Gastroesophageal sphincter (tissue), 4 donors: ENCODE data around the gene STAT5A. TPM values are rescaled to one million over a fixed set of nuclear protein-coding genes. Genes with fewer than 3 reads are reported as not detected.

Experiments used
- ATAC-seq: fragments of 150-250 bp; one replicate; pipeline ENCODE4 v1.9.1; 2016; ENCODE audit warnings: mild to moderate bottlenecking, moderate library complexity
- H3K27ac ChIP-seq, 4 donors: fragments of 200-600 bp; sonication (generic) in 3 of 4; 1 replicate in 3 of 4; 2 replicates in 1 of 4; pipeline ENCODE4 v1.5.1; 2016 to 2019
- H3K27me3 ChIP-seq: fragments of 200-600 bp; sonication (generic); one replicate; pipeline ENCODE4 v1.5.1; 2019
- H3K36me3 ChIP-seq, 2 donors: fragments of 200-600 bp; sonication (generic); one replicate each; pipeline ENCODE4 v1.5.1; 2019; ENCODE audit warnings: control low read depth in 1 of 2
- H3K4me1 ChIP-seq, 3 donors: fragments of 200-600 bp; sonication (generic); 1 replicate in 2 of 3; 2 replicates in 1 of 3; pipeline ENCODE4 v1.5.1; 2016 to 2019; ENCODE audit warnings: control low read depth in 2 of 3
- H3K4me3 ChIP-seq, 2 donors: fragments of 200-600 bp; sonication (generic); one replicate each; pipeline ENCODE4 v1.5.1; 2019; ENCODE audit warnings: mild to moderate bottlenecking in 1 of 2, moderate library complexity in 1 of 2
- H3K9me3 ChIP-seq, 3 donors: fragments of 200-600 bp; sonication (generic); one replicate each; pipeline ENCODE4 v1.5.1; 2017 to 2019; ENCODE audit warnings: control low read depth in 2 of 3
- CTCF ChIP-seq, 4 experiments: fragments of 200-600 bp in 2 of 4; fragments of 450-650 bp in 2 of 4; sonication (generic) in 1 of 4; IDR thresholded peaks; one replicate each; pipeline ENCODE4 v1.5.1; 2017 to 2019; ENCODE audit warnings: antibody characterized with exemption in 4 of 4, mild to moderate bottlenecking in 2 of 4, moderate library complexity in 2 of 4
- EP300 ChIP-seq: sonication (generic); formaldehyde crosslinking; IDR thresholded peaks from one replicate; pipeline ENCODE4 v1.6.1; 2017; ENCODE audit warnings: antibody characterized with exemption, mild to moderate bottlenecking
- POLR2A ChIP-seq, 2 donors: fragments of 450-650 bp; IDR thresholded peaks; one replicate each; pipeline ENCODE4 v1.6.1; 2017; ENCODE audit warnings: antibody characterized with exemption in 2 of 2, mild to moderate bottlenecking in 2 of 2, moderate library complexity in 1 of 2
- POLR2AphosphoS5 ChIP-seq: sonication (generic); formaldehyde crosslinking; IDR thresholded peaks from one replicate; pipeline ENCODE4 v1.6.1; 2017; ENCODE audit warnings: antibody characterized with exemption
- WGBS, 2 donors: methylation state at CpG; one replicate each; pipeline ENCODE4 v1.1.5; 2018; ENCODE audit warnings: low coverage in 1 of 2; 5-methylcytosine and 5-hydroxymethylcytosine counted together
- total RNA-seq, 4 donors: library from RNA; depleted of rRNA; stranded (reverse); fragments of >200 nt; gene quantifications; one replicate each; pipeline ENCODE4 v1.1.0, GENCODE V29; 2016

STAT5A gene
- total RNA-seq, 4 donors from 2014 or later, result 61.8 to 80.8 (median 71.4) TPM

- Histone ChIP-seq H3K4me3 (no peak overlapping the region), H3K4me1 (peaks cover 0 to 23% (median 0%) of the 10 kb centered on the region in 3 donors), H3K27ac (peak overlapping the region in 1 of 4 donors; percentile 38), H3K36me3 (peaks cover 5 to 94% of the 10 kb centered on the region in 2 donors), H3K9me3 (no peaks in the 10 kb centered on the region), H3K27me3 (no peaks in the 10 kb centered on the region)
- ATAC-seq, result peak; percentile 10
- TF ChIP-seq EP300 (no peak), CTCF (IDR thresholded peaks at IDR 0.05) (no peak), POLR2A (IDR thresholded peaks at IDR 0.05) (no peak), POLR2AphosphoS5 (no peak)
Measured at GRCh38 chr17:42340691-42341127, 52.4 kb downstream of the STAT5A start.

- H3K27ac ChIP-seq, result no peak overlapping the region
- 43 to 60% methylated on average over 3 to 4 of the region's 4 CpGs for WGBS, 2 donors
- no peak for ATAC-seq
Measured at GRCh38 chr17:42341568-42341967, 53.3 kb downstream of the STAT5A start.

DNA sequence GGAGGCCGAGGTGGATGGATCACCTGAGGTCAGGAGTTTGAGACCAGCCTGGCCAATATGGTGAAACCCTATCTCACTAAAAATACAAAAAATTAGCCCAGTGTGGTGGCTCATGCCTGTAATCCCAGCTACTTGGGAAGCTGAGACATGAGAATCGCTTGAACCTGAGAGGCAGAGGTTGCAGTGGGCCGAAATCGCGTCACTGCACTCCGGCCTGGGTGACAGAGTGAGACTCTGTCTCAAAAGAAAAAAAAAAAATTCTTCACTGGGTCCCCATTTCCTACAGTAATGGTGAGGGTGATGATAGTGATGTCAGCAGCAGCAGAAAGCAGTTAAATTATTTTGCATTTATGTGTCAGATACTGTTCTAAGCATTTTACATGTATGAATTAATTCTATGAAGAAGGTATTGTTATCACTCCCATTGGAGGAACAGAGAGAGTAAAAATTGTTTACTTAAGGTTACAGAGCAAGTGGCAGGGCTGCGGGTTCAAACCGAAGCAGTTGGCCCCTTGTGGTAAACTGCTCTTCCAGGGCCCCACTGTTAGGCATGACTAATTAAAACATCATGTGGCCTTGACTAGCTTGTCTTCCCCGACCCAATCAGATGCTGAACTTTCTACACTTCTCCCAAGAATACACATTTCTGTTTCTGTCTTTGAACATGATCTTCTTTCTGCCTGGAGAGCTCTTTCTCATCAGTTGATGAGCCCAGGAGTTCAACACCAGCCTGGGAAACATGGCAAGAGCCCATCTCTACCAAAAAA lies 54.1 kb downstream of the STAT5A start:
- Histone ChIP-seq H3K4me1 (peaks cover under 1 to 34% (median 8%) of the 10 kb centered on the region in 3 donors), H3K4me3 (no peak overlapping the region), H3K27me3 (no peaks in the 10 kb centered on the region), H3K27ac (no peak overlapping the region), H3K36me3 (peaks cover 3 to 87% of the 10 kb centered on the region in 2 donors), H3K9me3 (no peaks in the 10 kb centered on the region)
- no peak for TF ChIP-seq EP300
- TF ChIP-seq POLR2A (IDR thresholded peaks at IDR 0.05), result no peak
- ATAC-seq, result no peak
- 84 to 93% methylated on average over 5 to 8 of the region's 9 CpGs for WGBS, 2 donors

More at GRCh38 chr17:42341568-42341967, 53.3 kb downstream of the STAT5A start:
- H3K4me3 ChIP-seq, result no peak overlapping the region
- no peak for TF ChIP-seq POLR2A (IDR thresholded peaks at IDR 0.05)
- no peak for TF ChIP-seq POLR2AphosphoS5
- no peak for TF ChIP-seq EP300
- no peak for TF ChIP-seq CTCF (IDR thresholded peaks at IDR 0.05)
- H3K9me3 ChIP-seq, result no peaks in the 10 kb centered on the region
- no peaks in the 10 kb centered on the region for H3K27me3 ChIP-seq
- peaks cover 3 to 94% of the 10 kb centered on the region in 2 donors for H3K36me3 ChIP-seq
- peaks cover 0 to 28% (median 1%) of the 10 kb centered on the region in 3 donors for H3K4me1 ChIP-seq

GRCh38 chr17:42345396-42346073 lies 57.2 kb downstream of the STAT5A start:
- H3K4me1 ChIP-seq, result peaks cover 3 to 61% (median 25%) of the 10 kb centered on the region in 3 donors
- H3K9me3 ChIP-seq, result no peaks in the 10 kb centered on the region
- peak overlapping the region in 2 of 4 donors; percentile 67 to 80 for H3K27ac ChIP-seq
- ATAC-seq, result no peak
- 67 to 86% methylated on average over 4 to 12 of the region's 13 CpGs for WGBS, 2 donors
- no peaks in the 10 kb centered on the region for H3K27me3 ChIP-seq
- peaks cover 3 to 61% of the 10 kb centered on the region in 2 donors for H3K36me3 ChIP-seq
- no peak overlapping the region for H3K4me3 ChIP-seq
- TF ChIP-seq CTCF (IDR thresholded peaks at IDR 0.05) (no peak), POLR2AphosphoS5 (no peak), EP300 (no peak), POLR2A (IDR thresholded peaks at IDR 0.05) (no peak)

- H3K36me3 ChIP-seq, result peaks cover 3 to 52% of the 10 kb centered on the region in 2 donors
- TF ChIP-seq EP300, result no peak
- no peak for TF ChIP-seq POLR2A (IDR thresholded peaks at IDR 0.05)
- no peak for TF ChIP-seq POLR2AphosphoS5
- no peak for TF ChIP-seq CTCF (IDR thresholded peaks at IDR 0.05)
Measured at GRCh38 chr17:42346481-42346880, 58.2 kb downstream of the STAT5A start.

More at GRCh38 chr17:42346481-42346880, 58.2 kb downstream of the STAT5A start:
- no peak for ATAC-seq
- H3K9me3 ChIP-seq, result no peaks in the 10 kb centered on the region
- H3K4me3 ChIP-seq, result no peak overlapping the region
- H3K4me1 ChIP-seq, result peaks cover 3 to 54% (median 25%) of the 10 kb centered on the region in 3 donors
- H3K27ac ChIP-seq, result peak overlapping the region in 3 of 4 donors; percentile 65 to 80 (median 67)
- no peaks in the 10 kb centered on the region for H3K27me3 ChIP-seq
- WGBS, 2 donors, result 80 to 89% methylated on average over 3 to 8 of the region's 8 CpGs
